Cortex of kidney (tissue), 1 donor: ENCODE results near the gene KCNK17.
"Not testable (repeated sequence)": the region's sequence is repeated elsewhere in the genome, so short reads cannot be mapped to it uniquely, and the experiment has no call there.

Experiments
- DNase-seq: peaks from one replicate; lab custom pipeline; 2025; lab: John Stamatoyannopoulos, UW

KCNK17 gene

DNA sequence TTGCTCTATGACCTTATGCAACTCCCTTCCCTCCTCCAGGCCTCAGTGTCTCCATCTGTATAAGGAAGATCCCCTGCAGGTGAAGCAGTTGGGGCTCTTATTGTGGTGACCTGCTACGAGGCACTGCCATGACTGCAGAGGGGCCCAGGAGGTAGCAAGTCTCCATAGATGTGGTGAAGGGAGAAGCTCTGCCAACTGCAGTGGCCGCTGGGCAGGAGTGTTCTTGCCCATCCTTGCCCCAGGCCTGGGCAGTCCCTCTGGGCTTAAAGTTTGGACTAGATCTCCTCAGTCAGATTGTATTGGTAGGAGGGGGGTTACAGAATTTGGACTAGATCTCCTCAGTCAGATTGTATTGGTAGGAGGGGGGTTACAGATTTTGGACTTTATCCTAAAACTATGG is 12.2 kb downstream of the KCNK17 start:
- no peak for DNase-seq

DNA sequence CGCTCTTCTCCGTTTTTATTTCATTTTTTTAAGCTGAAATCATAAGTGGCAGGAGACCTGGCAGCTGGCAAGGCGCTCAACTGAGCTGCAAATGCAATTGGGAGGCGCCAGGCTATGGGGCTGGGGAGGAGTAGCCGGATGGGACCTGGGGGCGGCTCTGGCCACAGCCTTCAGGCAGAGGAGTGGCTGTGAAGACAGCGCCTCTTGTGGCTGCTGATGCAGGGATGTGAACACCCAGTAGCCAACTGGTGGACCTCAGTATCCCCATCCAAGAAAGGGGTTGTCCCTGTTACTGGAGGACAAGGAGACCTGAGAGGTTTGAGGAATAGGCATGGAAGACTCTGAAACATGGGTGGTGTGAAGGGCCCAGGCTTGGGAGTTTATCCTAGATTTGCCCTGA is 12.6 kb downstream of the KCNK17 start:
- no peak for DNase-seq

DNA sequence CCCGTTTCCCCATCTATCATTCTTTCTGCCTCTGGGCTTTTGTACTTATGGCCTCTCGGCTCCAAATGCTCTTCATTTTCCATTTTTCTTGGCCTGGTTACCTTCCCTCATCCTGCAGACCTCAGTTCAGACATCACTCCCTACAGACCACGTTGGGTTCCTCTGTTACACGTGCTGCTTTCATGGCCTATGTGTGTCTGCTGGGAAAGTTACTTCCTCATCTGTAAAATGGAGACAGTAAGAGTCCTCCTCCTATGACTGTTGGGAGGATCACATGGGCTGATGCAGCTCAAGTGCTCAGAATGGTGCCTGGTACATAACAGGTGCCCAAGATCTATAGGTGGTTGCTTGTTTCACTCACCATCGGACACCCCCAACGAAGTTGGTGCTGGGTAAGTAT is 13.5 kb downstream of the KCNK17 start:
- DNase-seq: no peak

DNA sequence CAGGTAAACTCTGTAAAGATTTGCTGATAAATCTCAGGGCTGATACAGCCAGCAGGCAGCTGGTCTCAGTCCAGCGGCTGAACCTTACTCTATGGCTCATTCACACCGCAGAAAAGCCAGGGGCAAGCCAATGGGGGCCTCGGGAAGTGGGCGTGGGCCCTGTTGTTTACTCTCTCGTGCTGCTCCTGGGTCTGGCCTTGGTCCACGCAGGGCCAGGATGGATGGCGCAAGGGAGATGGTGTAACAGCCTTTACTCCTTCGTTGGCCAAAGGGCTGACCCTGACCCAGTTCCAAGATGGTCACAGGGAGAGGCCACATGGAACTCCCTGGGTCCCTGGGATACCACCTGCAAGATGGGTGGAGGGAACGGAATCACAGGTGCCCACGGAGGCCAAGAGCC is 16.2 kb downstream of the KCNK17 start:
- DNase-seq: no peak

DNA sequence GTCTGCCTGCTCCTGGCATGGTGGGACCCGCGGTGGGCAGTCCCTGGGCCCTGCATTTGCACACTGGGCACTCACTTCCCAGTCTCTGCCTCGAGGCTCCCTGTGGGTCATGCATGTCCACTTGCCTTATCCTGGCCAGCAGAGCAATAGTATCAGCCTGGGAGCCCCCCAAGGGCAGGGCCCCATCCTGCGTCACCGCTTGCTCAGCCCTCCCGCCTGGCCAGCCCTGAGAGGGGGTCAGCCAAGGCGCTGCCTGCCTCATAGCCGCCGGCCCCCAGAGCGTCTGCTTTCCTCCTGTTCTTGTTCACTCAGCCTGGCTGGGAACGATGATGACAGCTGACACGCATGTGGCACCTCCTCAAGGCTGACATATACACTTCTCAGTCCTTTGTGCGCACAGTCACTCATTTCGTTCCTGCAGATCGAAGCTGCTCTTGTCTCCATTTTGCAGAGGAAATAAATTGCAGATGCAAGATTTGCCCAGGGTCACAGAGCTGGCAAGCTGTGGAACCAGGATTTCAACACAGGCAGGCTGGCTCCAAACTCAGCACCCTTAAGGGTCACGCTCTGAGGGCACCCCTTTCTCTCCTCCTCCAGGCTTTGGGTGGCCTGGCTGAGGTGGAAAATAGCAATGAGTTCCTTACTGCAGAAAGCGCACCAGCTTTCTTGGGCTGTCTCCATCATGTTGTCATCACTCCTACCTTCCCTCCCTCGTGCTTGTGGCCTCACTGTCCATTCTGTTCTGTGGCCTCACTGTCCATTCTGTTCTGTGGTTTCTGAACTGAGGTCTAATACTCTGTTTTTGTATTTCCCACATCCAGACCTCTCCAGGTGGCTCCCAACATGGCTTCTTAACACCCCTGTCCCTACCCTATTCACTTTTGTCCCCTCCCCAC is 17.2 kb downstream of the KCNK17 start:
- no peak for DNase-seq

DNA sequence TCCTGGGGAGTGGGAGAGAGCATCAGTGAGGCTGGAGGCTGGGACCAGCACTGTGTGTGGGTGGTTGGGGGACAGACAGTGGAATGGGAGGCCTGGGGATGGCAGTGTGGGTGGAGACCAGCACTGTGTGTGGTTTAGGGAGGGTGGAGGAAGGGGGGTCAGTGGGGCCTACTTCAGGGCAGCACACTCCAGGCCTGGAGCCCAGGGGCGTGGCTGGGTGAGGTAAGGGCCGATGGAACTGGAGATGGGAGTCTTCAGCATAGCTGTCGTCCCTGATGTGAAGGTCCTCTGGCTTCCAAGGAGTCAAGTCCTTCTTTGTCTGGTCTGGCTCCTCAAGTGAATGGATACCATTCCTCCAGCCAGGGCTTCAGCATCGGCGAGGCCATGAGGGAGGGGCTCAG is 18.6 kb downstream of the KCNK17 start:
- no peak for DNase-seq

DNA sequence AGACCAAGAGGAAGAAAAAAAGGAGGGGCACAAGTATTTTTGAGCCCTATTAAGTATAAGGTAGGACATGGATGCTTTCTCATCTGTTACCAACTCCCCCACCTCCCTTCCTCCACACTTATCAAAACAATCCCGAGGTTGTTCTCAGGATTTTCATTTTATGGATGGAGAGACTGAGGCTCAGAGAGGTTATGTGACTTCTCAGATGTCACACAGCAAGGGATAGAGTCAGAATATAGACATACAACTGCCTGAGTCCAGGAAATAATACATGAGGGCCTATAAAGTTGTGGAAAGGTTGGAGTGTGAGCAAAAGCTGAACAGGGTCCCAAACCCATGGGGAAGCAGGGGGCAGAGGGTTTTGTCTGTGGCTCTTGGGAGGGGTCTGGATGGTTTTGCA is 19.3 kb downstream of the KCNK17 start:
- DNase-seq: no peak

DNA sequence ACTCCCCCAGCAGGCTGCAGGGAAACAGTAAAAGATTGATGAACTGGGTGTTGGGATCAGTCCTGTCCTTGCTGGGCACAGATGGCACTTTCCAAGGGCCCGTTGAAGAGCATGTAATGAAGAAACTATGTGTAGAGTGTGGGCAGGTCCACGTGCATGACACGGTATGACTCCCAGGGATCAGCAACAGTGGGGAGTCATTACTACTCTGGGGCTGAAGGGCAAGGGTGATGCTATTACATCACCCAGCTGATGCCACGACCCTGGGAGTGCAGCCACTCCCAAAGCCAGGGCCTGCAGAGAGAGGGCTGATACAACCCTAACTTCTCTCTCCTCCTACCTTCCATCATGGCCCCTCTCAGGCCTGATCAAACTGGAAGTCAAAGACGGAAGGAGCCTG is 20.1 kb downstream of the KCNK17 start:
- no peak for DNase-seq

DNA sequence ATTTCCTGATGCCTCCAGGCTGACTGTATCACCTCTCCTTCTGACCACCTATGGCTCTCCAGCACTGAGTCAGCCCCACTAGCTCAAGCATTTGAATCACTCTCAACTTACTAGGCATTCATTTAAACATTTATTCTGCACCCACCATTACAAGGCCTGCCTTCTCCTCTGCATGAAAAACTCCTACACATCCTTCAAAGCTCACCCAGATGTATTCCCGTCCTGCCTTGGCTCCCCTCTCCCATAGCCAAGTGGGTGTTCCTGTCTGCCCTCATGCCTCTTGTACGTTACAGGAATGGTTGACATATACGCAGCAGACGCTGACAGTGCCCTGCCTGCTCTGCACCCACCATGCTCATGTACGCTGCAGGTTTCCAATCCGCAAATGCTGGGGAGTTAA is 21.6 kb downstream of the KCNK17 start:
- DNase-seq: no peak

DNA sequence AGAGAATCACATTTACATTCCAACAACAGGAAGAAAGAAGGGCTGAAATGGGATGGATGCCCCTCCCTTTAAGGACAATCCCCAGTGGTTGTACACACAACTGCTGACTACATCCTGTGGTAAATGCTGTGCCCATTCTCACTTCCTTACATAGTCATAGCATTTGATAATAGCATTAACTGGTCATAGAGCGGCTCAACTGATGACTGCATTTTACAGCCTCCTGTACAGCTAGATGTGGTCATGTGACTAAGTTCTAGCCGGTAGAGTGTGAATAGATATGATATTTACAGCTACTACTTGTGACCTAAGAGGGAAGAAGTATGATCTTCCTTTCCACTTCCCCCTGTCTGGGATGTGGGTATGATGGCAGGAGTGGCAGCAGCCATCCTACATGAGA is 24.7 kb downstream of the KCNK17 start:
- DNase-seq: no peak

DNA sequence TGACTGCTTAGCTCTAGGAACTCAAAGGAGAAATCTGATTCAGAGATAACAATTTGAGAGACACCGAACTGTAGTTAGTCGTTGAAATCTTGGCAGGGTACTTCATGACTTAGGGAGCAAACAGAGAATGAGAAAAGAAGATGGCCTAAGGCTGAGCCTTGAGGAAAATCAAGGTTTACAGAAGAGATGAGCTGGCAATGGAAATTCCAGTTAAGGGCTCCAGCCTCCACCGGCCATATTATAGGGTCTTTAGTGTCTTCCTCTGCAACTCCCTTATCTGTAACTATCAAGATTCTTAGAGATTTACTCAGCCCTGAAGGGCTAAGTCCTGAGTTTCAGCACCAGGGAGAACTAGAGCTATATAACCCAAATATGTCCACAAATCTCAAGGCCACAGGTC is 26.6 kb downstream of the KCNK17 start:
- DNase-seq: no peak

DNA sequence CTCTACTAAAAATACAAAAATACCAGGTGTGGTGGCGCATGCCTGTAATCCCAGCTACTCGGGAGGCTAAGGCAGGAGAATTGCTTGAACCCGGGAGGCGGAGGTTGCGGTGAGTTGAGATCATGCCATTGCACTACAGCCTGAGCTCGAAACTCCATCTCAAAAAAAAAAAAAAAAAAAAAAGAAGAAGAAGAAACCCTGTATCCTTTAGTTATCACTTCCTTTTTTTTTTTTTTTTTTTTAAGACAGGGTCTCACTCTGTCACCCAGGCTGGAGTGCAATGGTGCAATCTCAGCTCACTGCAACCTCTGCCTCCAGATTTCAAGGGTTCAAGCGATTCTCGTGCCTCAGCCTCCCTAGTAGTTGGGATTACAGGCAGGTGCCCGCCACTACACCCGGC is 27.6 kb downstream of the KCNK17 start:
- not testable (repeated sequence) for DNase-seq

DNA sequence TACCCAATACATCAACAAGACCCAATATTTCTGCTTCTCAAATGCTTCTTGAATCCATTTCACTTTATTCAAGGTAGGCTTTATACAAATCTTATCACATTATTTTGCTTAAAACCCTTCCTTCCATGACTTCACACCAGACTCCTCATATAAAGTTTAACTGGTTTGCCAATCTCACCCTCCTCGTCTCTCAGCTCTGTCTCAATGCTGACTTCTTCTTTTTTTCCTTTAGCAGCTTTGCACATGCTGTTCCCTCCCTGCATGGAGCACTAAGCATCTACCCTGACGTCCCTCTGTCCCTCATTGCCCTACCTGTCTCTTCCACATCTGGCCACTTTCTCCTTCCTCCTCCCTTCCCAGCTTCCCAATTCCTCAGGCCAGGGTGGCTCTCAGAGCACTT is 31.4 kb downstream of the KCNK17 start:
- no peak for DNase-seq

DNA sequence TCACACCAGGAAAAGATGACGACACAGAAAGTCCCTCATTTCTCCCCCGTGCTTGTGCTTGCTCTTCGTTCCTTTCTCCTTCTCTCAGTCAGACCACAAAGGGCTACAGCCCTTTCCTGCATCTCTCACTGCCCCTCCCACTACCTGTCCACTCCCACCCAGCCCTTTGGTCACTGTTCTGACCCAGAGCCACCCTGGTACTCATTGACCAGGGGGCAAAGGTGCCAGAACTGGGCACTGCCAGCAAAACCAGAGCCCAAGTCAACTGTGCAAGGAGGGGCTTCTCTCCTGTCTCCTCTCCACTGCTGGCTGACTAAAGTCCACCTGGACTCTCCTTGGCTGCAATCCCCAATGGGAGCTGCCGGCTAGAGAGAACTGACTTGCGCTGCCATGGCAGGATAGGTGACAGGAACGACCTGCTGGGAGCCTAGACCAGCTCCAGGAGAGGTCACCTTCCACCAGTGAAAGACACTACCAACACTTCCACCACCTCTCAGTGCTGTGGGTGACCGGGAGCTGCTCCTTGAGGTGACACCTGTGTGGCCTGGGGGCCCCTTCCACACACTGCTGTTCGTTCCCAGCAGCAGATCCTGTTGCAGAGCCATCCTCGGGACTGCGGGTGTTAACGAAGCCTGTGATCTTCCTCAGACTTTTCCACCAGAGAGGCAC is 32.8 kb downstream of the KCNK17 start:
- DNase-seq: no peak

DNA sequence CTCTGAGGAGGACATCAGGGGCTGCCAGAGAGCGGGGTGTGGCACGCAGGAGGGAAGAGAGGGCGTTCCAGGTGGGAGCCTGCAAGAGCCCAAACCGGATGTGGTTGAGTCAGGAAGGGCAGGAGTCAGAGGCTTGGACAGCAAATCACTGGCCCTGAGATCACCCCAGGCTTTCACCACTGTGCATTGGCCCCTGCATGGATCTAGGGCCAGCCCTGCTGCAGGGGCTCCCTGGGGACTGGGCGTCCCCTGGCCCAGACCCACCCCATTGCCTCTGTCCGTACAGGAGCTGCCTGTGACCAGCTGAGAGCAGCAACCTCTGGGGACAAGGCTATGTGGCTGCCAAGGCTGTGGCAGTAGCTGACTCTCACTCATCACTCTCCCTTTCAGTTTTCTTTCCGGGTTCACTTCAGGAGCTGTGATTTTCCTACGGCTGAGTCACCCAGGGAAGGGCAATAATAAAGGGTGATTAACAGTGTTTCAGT is 33.9 kb downstream of the KCNK17 start:
- no peak for DNase-seq

DNA sequence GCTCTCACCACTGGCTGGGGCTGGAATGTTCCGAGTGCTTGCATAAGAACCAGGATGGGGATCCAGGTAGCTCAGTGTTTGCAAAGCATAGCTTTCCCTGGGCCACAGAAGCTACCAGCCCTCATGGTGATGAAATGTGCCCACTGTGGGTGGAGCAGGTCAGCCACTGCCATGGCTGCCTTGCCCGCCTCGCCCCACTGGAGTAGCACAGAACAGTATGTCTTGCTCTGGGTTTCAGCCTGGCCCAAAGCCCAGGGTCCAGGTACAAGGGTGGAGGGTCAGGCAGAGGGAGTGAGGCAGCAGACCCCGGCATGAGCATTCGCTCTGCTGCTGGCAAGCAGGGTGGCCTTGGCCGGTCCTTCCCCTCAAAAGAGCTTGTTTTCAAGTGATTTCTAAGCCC is 34.7 kb downstream of the KCNK17 start:
- DNase-seq: no peak

DNA sequence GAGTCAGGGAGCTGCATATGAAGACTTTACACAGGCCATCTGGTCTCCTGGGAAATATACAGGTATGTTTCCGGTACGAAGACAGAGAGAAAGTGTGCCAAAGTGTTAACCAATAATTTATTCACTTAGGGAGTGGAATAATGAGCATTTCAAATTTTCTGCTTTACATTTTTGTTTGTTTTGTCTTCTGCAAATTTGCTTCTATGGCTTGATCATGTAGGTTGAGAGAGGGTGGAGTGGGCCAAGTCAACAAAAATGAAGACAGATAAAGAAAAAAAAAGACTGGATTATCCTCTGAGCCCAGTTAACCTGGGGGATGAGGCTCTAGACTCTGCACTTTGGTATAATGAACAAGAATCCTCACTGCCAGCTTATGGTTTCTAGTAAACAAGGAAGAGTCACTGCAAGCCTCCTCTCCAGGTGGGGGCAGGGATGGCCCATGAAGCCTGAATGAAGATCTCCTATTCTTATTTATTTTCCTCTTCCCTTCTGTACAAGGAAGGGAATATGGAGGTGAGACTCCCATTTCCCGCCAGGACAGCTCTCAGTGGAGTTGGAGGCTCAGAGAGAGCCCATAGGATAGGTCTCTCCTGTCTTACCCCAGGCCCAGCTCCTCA is 37.7 kb downstream of the KCNK17 start:
- no peak for DNase-seq

DNA sequence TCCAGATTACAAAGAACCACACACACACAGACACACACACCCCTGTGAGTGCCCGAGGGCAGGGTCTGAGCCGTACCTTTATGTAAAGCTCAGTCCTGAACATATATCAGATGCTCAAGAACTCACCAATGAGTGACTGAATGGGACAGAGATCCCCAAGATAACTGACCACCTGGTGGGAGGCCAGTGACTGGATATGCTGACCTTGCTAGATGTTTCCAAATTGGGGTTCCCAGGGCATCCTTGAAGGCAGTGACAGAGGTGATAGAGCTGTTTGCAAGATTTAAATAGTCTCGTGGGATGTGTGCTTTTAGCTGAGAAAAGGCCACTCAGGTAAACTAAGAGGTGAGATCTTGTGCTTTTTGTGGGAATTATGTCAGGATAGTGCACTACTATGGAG is 39.3 kb downstream of the KCNK17 start:
- DNase-seq: no peak

DNA sequence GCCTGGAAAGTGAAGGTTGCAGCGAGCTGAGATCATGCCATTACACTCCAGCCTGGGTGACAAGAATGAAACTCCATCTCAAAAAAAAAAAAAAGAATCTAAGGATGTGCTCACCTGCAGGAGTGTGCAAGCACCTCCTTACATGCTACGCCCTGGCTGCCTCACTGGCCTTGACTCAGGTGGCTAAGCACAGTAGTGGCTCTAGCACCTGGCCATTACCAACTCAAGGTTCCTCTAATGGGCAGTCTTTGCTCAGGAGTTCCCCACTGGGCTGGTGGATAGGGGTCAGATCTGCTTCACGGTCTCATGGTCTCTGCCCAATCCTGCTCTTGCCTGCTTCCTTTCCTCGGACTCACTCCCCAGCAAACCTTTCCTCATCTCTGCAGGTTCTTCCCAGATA is 39.7 kb downstream of the KCNK17 start:
- DNase-seq: no peak

DNA sequence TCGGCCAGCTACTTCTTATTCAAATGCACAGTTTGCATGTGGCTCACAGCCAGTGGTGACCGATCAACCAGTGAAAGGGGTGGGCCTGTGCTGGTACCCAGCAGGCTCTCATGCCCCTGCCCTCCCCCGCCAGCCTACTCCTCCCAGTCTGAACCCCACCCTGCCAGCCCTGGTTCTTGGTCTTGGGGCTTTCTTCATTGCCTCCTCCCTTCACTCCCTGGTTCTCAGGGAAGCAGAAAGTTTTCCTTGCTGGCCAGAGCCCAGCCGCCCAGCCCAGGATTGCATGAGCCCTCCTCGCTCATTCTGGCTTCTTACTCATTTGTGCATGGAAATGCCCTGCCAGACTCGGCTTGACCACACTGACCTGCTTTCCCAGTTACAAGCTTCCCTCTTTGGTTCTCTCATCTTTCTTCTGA is 40.8 kb downstream of the KCNK17 start:
- DNase-seq: no peak

DNA sequence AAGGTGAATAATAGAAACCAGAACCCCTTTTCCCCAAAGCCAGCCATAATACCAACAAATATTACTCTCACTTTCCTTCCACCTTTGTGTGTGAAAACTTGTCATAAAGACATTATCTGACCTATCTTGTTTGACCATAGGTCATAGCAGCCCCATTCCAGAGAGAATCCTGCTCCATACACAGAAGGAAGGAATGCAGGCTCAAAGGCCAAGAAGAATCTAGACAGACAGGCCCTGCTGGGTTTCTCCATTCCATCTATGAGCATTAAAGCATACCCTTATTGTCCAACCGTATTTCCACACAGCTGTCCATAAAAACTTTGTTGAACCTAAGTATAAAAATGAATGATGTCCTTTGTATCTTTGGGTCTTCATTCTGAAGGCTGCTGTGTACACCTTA is 44.3 kb downstream of the KCNK17 start:
- DNase-seq: no peak

DNA sequence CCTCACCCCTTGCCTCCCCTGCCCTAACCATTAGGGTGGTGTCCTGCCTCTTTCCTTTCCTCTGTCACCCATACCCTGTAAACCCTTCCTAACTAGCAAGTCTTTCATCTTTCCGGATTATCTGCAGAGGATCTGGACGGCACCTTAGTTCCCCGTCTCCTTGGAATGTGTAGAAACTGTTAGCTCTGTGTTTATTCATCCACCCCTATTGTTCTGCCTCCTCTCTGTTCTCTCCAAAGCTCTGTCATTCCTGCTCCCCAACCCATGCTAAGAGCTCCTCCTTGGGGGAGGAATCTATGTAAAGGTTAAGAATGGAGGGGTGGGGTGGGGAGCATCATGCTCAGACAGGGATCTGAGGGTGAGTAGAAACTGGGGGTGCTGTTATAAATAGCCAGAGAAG is 45.5 kb downstream of the KCNK17 start:
- DNase-seq: no peak

DNA sequence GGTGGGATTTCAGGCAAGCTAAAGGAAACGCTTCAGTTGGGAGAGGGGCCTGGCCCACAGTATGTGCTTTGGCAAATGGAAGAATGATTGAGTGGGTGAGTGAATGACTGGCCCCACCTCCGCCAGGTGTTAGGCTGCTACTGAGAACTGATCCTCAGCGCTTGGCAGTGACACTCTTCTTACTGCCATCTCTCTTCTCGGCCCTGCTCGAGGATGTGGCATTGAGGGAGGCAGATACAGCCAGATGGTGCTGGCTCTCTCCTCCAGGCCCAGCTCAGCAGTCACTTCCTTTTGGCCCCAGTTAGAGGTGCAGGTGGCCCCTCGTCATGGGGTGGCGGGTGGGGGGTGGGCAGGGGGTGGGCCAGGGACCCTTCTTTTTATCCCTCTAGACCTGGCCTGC is 46.0 kb downstream of the KCNK17 start:
- no peak for DNase-seq
